ENCODE results near the gene RGCC.

Gene RGCC

GRCh38 chr13:41520016-41520659 is 62.8 kb downstream of the RGCC start:
- peak; percentile 37 for DNase-seq
